Neural progenitor cell (in vitro differentiated cells): ENCODE measurements around the gene ITGA1. TPM values are rescaled to one million over a fixed set of nuclear protein-coding genes. Genes with fewer than 3 reads are reported as not detected.

Experiments
- DNase-seq: peaks from one replicate; pipeline ENCODE4 v3.0.0-alpha.2; 2016; ENCODE audit warnings: low spot score
- H2AFZ ChIP-seq: fragments of 200-600 bp; sonication (generic); replicated peaks from 2 replicates; pipeline ENCODE4 v1.6.1; 2016; ENCODE audit warnings: antibody characterized with exemption
- H3F3A ChIP-seq: fragments of 200-600 bp; sonication (generic); 2 replicates; pipeline ENCODE4 v1.6.1; 2016; ENCODE audit warnings: antibody characterized with exemption, low read depth
- H3K27ac ChIP-seq: fragments of 200-600 bp; sonication (generic); 2 replicates; pipeline ENCODE4 v1.5.1; 2016; ENCODE audit warnings: mild to moderate bottlenecking
- H3K27me3 ChIP-seq: fragments of 200-600 bp; sonication (generic); 2 replicates; pipeline ENCODE4 v1.6.1; 2016; ENCODE audit warnings: mild to moderate bottlenecking, moderate library complexity
- H3K36me3 ChIP-seq: fragments of 200-600 bp; sonication (generic); 2 replicates; pipeline ENCODE4 v1.5.1; 2016
- H3K4me1 ChIP-seq: fragments of 200-600 bp; sonication (generic); 2 replicates; pipeline ENCODE4 v1.6.1; 2016; ENCODE audit warnings: mixed run types
- H3K4me2 ChIP-seq: fragments of 200-600 bp; sonication (generic); 2 replicates; pipeline ENCODE4 v1.6.1; 2016
- H3K4me3 ChIP-seq: fragments of 200-600 bp; sonication (generic); 2 replicates; pipeline ENCODE4 v1.5.1; 2016
- H3K79me2 ChIP-seq: fragments of 200-600 bp; sonication (generic); 2 replicates; pipeline ENCODE4 v1.6.1; 2016; ENCODE audit warnings: low read depth
- H3K9ac ChIP-seq: fragments of 200-600 bp; sonication (generic); 2 replicates; pipeline ENCODE4 v1.6.1; 2016
- H3K9me3 ChIP-seq: fragments of 200-600 bp; sonication (generic); 2 replicates; pipeline ENCODE4 v1.5.1; 2016; ENCODE audit warnings: low read depth
- H4K20me1 ChIP-seq: fragments of 200-600 bp; sonication (generic); 2 replicates; pipeline ENCODE4 v1.6.1; 2016; ENCODE audit warnings: low read depth
- H3K27ac Mint-ChIP-seq: 3 replicates; pipeline ENCODE4 v1.8.0; 2021; ENCODE audit warnings: mixed read lengths
- H3K27me3 Mint-ChIP-seq: 2 replicates; pipeline ENCODE4 v1.8.0; 2022; ENCODE audit warnings: low read depth, mild to moderate bottlenecking, inconsistent platforms, moderate library complexity, mixed read lengths; ENCODE audit not compliant: insufficient read depth
- H3K36me3 Mint-ChIP-seq: 3 replicates; pipeline ENCODE4 v1.8.0; 2021; ENCODE audit warnings: mixed read lengths
- H3K4me1 Mint-ChIP-seq: 3 replicates; pipeline ENCODE4 v1.8.0; 2021; ENCODE audit warnings: mixed read lengths
- H3K4me3 Mint-ChIP-seq: 3 replicates; pipeline ENCODE4 v1.8.0; 2021; ENCODE audit warnings: mild to moderate bottlenecking, moderate library complexity, mixed read lengths
- H3K9me3 Mint-ChIP-seq: 3 replicates; pipeline ENCODE4 v1.8.0; 2020; ENCODE audit warnings: mixed read lengths
- EZH2 ChIP-seq: fragments of 200-600 bp; sonication (generic); IDR thresholded peaks from 2 replicates; pipeline ENCODE4 v1.6.1; 2017; ENCODE audit warnings: antibody characterized with exemption, mild to moderate bottlenecking, moderate library complexity
- EZH2phosphoT487 ChIP-seq: fragments of 200-600 bp; sonication (generic); IDR thresholded peaks from 2 replicates; pipeline ENCODE4 v1.6.1; 2017; ENCODE audit warnings: antibody characterized with exemption
- total RNA-seq: library from RNA; depleted of rRNA; stranded (reverse); fragments of >200 nt; gene quantifications from 2 replicates; pipeline ENCODE4 v1.2.3, GENCODE V29; 2015; ENCODE audit warnings: low replicate concordance
- TF ChIP-seq, protein P1 (sequence below): fragments of 200-600 bp; sonication (generic); IDR thresholded peaks from 2 replicates; pipeline ENCODE4 v1.5.1; 2017; ENCODE audit warnings: antibody characterized with exemption, mild to moderate bottlenecking

The ITGA1 gene
- total RNA-seq, 1 donor from 2014 or later: 2.2 TPM

DNA sequence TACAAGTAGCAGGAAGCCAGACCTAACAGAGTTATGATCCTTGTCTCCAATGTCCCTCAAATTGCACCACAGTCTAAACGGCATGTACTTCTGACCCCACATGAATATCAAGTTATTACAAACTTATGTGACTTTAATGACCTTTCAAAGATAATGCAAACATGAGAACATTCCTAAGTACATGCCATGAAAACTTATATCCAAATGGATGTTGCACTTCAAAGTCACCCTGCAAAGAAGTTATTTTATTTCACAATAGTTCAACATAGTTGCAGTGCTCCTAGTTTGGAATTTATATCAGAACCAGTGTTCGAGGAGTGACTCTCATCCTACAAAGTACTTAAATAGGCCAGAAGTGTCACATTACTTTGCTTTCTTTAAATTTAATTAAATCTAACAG lies 41.2 kb upstream of the ITGA1 start:
- H3K9me3 Mint-ChIP-seq: no peaks in the 10 kb centered on the region
- H3F3A ChIP-seq: no peaks in the 10 kb centered on the region
- H3K27ac ChIP-seq: no peak overlapping the region
- no peaks in the 10 kb centered on the region for H3K79me2 ChIP-seq
- H3K4me2 ChIP-seq: no peak overlapping the region
- no peaks in the 10 kb centered on the region for H3K27me3 ChIP-seq
- H3K27ac Mint-ChIP-seq: no peak overlapping the region
- TF ChIP-seq EZH2: no peak
- TF ChIP-seq EZH2phosphoT487: no peak
- TF ChIP-seq, protein P1, sequence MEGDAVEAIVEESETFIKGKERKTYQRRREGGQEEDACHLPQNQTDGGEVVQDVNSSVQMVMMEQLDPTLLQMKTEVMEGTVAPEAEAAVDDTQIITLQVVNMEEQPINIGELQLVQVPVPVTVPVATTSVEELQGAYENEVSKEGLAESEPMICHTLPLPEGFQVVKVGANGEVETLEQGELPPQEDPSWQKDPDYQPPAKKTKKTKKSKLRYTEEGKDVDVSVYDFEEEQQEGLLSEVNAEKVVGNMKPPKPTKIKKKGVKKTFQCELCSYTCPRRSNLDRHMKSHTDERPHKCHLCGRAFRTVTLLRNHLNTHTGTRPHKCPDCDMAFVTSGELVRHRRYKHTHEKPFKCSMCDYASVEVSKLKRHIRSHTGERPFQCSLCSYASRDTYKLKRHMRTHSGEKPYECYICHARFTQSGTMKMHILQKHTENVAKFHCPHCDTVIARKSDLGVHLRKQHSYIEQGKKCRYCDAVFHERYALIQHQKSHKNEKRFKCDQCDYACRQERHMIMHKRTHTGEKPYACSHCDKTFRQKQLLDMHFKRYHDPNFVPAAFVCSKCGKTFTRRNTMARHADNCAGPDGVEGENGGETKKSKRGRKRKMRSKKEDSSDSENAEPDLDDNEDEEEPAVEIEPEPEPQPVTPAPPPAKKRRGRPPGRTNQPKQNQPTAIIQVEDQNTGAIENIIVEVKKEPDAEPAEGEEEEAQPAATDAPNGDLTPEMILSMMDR: no peak
- no peaks in the 10 kb centered on the region for H3K4me1 ChIP-seq
- no peak for DNase-seq
- no peak overlapping the region for H2AFZ ChIP-seq
- no peaks in the 10 kb centered on the region for H3K9me3 ChIP-seq
- H3K4me3 ChIP-seq: no peak overlapping the region
- no peaks in the 10 kb centered on the region for H3K36me3 ChIP-seq
- H3K27me3 Mint-ChIP-seq: peaks cover 2% of the 10 kb centered on the region
- H3K4me1 Mint-ChIP-seq: no peaks in the 10 kb centered on the region
- H3K4me3 Mint-ChIP-seq: no peak overlapping the region
- H4K20me1 ChIP-seq: no peaks in the 10 kb centered on the region
- H3K9ac ChIP-seq: no peak overlapping the region
- H3K36me3 Mint-ChIP-seq: no peaks in the 10 kb centered on the region

DNA sequence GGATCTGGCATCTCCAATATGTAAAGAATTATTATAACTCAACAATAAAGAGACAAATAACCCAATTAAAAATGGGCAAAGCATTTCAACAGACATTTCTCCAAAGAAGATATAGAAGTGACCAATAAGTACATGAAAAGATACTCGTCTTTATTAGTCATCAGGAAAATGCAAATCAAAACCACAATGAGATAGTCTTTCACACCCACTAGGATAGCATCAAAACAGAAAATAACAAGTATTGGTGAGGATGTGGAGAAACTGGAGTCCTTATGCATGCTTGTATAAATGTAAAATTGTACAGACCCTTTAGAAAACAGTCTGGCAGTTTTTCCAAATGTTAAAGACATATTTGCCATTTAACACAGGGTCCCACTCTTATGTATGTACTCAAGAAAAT lies 39.1 kb upstream of the ITGA1 start:
- Mint-ChIP-seq H3K9me3 (no peaks in the 10 kb centered on the region), H3K27ac (no peak overlapping the region), H3K36me3 (no peaks in the 10 kb centered on the region), H3K4me3 (no peak overlapping the region), H3K27me3 (no peaks in the 10 kb centered on the region), H3K4me1 (no peaks in the 10 kb centered on the region)
- Histone ChIP-seq H3F3A (no peaks in the 10 kb centered on the region), H3K79me2 (no peaks in the 10 kb centered on the region), H4K20me1 (no peaks in the 10 kb centered on the region), H3K27me3 (no peaks in the 10 kb centered on the region), H3K4me1 (no peaks in the 10 kb centered on the region), H3K4me2 (no peak overlapping the region), H3K9ac (no peak overlapping the region), H3K9me3 (no peaks in the 10 kb centered on the region), H3K36me3 (no peaks in the 10 kb centered on the region), H3K4me3 (no peak overlapping the region), H2AFZ (no peak overlapping the region), H3K27ac (no peak overlapping the region)
- DNase-seq: no peak
- TF ChIP-seq, protein P1: no peak
- TF ChIP-seq EZH2: no peak
- TF ChIP-seq EZH2phosphoT487: no peak

DNA sequence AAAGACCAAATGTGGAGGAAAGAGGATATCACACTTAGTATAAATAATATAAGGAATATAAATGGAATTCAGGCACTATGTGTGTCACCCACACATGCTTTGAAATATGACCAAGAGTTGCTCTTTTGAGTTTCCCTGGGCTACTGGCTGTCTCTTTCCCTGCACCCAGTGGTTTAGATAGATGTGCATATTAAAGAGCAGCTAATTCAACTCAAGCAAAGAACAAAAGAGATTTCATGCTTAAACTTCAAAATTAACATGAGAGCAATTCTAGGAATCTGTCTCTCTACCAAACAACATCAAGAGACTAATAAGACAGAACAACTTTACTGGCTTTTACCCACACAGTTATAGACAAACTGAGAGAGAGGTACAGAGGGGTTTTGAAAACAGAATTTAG lies 38.0 kb upstream of the ITGA1 start:
- no peak for DNase-seq
- Mint-ChIP-seq H3K9me3 (no peaks in the 10 kb centered on the region), H3K27ac (no peak overlapping the region), H3K4me3 (no peak overlapping the region), H3K4me1 (no peaks in the 10 kb centered on the region), H3K36me3 (no peaks in the 10 kb centered on the region), H3K27me3 (no peaks in the 10 kb centered on the region)
- H3K79me2 ChIP-seq: no peaks in the 10 kb centered on the region
- no peak overlapping the region for H2AFZ ChIP-seq
- no peaks in the 10 kb centered on the region for H4K20me1 ChIP-seq
- H3K9ac ChIP-seq: no peak overlapping the region
- no peaks in the 10 kb centered on the region for H3K27me3 ChIP-seq
- H3K4me1 ChIP-seq: no peaks in the 10 kb centered on the region
- H3K27ac ChIP-seq: no peak overlapping the region
- TF ChIP-seq EZH2 (no peak), EZH2phosphoT487 (no peak)
- TF ChIP-seq, protein P1: no peak
- no peaks in the 10 kb centered on the region for H3K9me3 ChIP-seq
- no peak overlapping the region for H3K4me3 ChIP-seq
- H3F3A ChIP-seq: no peaks in the 10 kb centered on the region
- H3K36me3 ChIP-seq: no peaks in the 10 kb centered on the region
- H3K4me2 ChIP-seq: no peak overlapping the region

DNA sequence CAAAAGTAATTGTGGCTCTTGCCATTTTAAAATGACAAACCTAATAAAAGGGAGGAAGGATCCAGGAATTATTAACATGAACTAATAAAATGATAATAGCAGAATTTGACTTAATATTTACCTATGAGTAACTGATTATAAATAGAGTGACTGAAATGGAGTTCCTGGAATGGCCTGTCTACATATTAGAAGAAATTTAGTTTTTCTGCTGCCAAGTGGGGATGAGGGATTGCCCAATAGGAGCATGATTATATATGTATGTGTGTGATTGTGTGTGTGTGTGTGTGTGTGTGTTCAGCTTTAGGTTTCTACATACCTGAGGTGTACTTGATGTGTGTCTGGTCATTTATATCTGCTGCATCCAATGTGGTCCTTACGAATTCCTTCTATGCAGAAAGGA lies 36.6 kb upstream of the ITGA1 start:
- Mint-ChIP-seq H3K4me1 (no peaks in the 10 kb centered on the region), H3K27ac (no peak overlapping the region), H3K27me3 (no peaks in the 10 kb centered on the region), H3K9me3 (no peaks in the 10 kb centered on the region), H3K36me3 (no peaks in the 10 kb centered on the region), H3K4me3 (no peak overlapping the region)
- Histone ChIP-seq H3K9me3 (no peaks in the 10 kb centered on the region), H3K27me3 (no peaks in the 10 kb centered on the region), H3K79me2 (no peaks in the 10 kb centered on the region), H2AFZ (no peak overlapping the region), H4K20me1 (no peaks in the 10 kb centered on the region), H3K36me3 (no peaks in the 10 kb centered on the region), H3K9ac (no peak overlapping the region), H3K4me1 (no peaks in the 10 kb centered on the region), H3F3A (no peaks in the 10 kb centered on the region), H3K4me3 (no peak overlapping the region), H3K27ac (no peak overlapping the region), H3K4me2 (no peak overlapping the region)
- no peak for DNase-seq
- TF ChIP-seq EZH2phosphoT487 (no peak), EZH2 (no peak)
- TF ChIP-seq, protein P1: no peak
